ENCODE measurements around the gene OSM. TPM values are rescaled to one million over a fixed set of nuclear protein-coding genes. Genes with fewer than 3 reads are reported as not detected.

The OSM gene
- polyA plus RNA-seq, 1 of the 3 experiments (the other 2 are of a cell fraction): not detected

DNA sequence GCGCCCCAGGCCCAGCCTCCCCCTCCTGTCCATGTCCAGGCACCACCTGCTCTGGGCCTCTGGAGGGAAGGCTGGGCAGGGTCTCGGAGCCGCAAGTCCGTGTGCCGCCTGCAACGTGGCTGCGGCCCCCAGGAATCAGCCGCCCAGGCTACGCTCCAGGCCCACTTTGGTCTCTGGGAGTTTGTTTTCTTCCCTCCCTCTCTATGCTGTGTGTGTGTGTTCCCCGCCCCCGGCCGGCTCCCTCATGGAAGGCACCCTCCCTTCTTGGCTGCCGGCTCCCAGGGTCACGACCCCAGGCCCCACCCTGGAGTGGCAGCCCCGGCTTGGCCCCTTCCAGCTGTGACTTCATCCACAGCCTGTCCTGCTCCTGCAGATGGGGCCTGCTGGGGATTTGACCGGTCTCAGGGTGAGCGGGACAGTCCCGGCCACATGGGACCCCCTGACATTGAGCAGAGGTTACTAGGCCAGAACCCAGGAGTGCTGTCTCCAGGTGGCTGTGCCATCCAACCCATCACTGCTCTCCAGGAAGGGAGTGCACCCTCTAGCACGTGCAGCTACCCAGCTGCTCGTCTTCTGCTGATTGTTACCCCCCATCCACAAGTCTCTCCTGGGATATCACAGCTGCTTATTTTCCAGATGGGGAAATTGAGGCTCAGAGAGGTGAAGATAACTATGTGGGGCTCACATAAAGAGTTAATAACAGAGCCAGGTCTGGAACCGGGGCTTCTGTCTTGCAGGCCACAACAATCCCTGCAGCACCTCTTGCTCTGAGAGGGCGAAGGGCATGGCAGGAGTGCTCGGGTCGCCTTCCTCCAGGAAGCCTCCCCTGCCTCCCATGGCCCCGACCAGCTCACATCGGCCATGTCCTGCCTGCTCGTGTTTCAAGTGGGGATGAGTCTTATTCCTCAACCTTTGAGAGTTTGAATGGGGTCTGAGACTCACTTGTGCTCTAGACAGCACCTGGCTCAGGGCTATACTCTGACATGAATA is 17.3 kb downstream of the OSM start:
- H3K4me2 ChIP-seq: no peak overlapping the region
- H4K20me1 ChIP-seq (ENCODE audit: insufficient read depth): no peaks in the 10 kb centered on the region
- peaks cover 15% of the 10 kb centered on the region; the same call in 1 of the 2 replicates for H3K79me2 ChIP-seq (ENCODE audit: insufficient read depth)
- CTCF ChIA-PET: interaction anchor here (0.6 to 1.6 kb wide), 4 partner anchors 13 to 1917 kb away, joined by 3 to 4 read pairs (median 3); no protein-coding TSS in a partner anchor
- H3K27ac ChIP-seq (ENCODE audit: low read depth in 2 of 2, low read length in 1 of 2): no peak overlapping the region
- H2AFZ ChIP-seq (ENCODE audit: low read depth): no peak overlapping the region
- no peak for DNase-seq
- H3F3A ChIP-seq (replicated peaks; ENCODE audit: insufficient read depth): peaks cover 14% of the 10 kb centered on the region
- H3K9me3 ChIP-seq: no peaks in the 10 kb centered on the region
- TF ChIP-seq, protein P1, sequence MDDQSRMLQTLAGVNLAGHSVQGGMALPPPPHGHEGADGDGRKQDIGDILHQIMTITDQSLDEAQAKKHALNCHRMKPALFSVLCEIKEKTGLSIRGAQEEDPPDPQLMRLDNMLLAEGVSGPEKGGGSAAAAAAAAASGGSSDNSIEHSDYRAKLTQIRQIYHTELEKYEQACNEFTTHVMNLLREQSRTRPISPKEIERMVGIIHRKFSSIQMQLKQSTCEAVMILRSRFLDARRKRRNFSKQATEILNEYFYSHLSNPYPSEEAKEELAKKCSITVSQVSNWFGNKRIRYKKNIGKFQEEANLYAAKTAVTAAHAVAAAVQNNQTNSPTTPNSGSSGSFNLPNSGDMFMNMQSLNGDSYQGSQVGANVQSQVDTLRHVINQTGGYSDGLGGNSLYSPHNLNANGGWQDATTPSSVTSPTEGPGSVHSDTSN (IDR thresholded peaks at IDR 0.05): no peak
- no peak for TF ChIP-seq TCF12 (IDR thresholded peaks at IDR 0.05)
- TF ChIP-seq NFIC (IDR thresholded peaks at IDR 0.05; ENCODE audit: borderline replicate concordance): no peak
- no peak for TF ChIP-seq SMC3 (IDR thresholded peaks at IDR 0.05; ENCODE audit: low read depth, low read length)
- TF ChIP-seq FOXJ3 (CRISPR knock-in tag; IDR thresholded peaks at IDR 0.05): no peak
- TF ChIP-seq, protein P2, sequence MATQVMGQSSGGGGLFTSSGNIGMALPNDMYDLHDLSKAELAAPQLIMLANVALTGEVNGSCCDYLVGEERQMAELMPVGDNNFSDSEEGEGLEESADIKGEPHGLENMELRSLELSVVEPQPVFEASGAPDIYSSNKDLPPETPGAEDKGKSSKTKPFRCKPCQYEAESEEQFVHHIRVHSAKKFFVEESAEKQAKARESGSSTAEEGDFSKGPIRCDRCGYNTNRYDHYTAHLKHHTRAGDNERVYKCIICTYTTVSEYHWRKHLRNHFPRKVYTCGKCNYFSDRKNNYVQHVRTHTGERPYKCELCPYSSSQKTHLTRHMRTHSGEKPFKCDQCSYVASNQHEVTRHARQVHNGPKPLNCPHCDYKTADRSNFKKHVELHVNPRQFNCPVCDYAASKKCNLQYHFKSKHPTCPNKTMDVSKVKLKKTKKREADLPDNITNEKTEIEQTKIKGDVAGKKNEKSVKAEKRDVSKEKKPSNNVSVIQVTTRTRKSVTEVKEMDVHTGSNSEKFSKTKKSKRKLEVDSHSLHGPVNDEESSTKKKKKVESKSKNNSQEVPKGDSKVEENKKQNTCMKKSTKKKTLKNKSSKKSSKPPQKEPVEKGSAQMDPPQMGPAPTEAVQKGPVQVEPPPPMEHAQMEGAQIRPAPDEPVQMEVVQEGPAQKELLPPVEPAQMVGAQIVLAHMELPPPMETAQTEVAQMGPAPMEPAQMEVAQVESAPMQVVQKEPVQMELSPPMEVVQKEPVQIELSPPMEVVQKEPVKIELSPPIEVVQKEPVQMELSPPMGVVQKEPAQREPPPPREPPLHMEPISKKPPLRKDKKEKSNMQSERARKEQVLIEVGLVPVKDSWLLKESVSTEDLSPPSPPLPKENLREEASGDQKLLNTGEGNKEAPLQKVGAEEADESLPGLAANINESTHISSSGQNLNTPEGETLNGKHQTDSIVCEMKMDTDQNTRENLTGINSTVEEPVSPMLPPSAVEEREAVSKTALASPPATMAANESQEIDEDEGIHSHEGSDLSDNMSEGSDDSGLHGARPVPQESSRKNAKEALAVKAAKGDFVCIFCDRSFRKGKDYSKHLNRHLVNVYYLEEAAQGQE (IDR thresholded peaks at IDR 0.05; ENCODE audit: low read depth, low read length): no peak
- TF ChIP-seq, protein P3, sequence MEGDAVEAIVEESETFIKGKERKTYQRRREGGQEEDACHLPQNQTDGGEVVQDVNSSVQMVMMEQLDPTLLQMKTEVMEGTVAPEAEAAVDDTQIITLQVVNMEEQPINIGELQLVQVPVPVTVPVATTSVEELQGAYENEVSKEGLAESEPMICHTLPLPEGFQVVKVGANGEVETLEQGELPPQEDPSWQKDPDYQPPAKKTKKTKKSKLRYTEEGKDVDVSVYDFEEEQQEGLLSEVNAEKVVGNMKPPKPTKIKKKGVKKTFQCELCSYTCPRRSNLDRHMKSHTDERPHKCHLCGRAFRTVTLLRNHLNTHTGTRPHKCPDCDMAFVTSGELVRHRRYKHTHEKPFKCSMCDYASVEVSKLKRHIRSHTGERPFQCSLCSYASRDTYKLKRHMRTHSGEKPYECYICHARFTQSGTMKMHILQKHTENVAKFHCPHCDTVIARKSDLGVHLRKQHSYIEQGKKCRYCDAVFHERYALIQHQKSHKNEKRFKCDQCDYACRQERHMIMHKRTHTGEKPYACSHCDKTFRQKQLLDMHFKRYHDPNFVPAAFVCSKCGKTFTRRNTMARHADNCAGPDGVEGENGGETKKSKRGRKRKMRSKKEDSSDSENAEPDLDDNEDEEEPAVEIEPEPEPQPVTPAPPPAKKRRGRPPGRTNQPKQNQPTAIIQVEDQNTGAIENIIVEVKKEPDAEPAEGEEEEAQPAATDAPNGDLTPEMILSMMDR (IDR thresholded peaks at IDR 0.05): no peak
- no peak for TF ChIP-seq SIN3A (IDR thresholded peaks at IDR 0.05; ENCODE audit: borderline replicate concordance, low read depth, low read length)
- TF ChIP-seq MXI1 (IDR thresholded peaks at IDR 0.05; ENCODE audit: low read depth, low read length): no peak
- TF ChIP-seq, protein P4, sequence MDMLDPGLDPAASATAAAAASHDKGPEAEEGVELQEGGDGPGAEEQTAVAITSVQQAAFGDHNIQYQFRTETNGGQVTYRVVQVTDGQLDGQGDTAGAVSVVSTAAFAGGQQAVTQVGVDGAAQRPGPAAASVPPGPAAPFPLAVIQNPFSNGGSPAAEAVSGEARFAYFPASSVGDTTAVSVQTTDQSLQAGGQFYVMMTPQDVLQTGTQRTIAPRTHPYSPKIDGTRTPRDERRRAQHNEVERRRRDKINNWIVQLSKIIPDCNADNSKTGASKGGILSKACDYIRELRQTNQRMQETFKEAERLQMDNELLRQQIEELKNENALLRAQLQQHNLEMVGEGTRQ (IDR thresholded peaks at IDR 0.05; ENCODE audit: borderline replicate concordance, low read depth, low read length): no peak
- no peak for TF ChIP-seq GABPA (IDR thresholded peaks at IDR 0.05; ENCODE audit: low read depth)
- H3K4me1 ChIP-seq (ENCODE audit: control insufficient read depth in 1 of 2, insufficient read depth in 2 of 2, low read depth in 1 of 2, low read length in 1 of 2): peaks cover 36 to 51% of the 10 kb centered on the region in 2 experiments
- POLR2A ChIA-PET: interaction anchor here (0.7 kb wide), 1 partner anchor 95 kb away, joined by 3 read pairs; no protein-coding TSS in a partner anchor
- H3K36me3 ChIP-seq (replicated peaks in 1 of 2; ENCODE audit: control insufficient read depth in 1 of 2, insufficient read depth in 2 of 2, low read length in 1 of 2): no peaks in the 10 kb centered on the region
- no peak overlapping the region for H3K4me3 ChIP-seq (ENCODE audit: low read depth in 2 of 2, low read length in 1 of 2)
- 89% methylated on average over 14 of the region's 27 CpGs for WGBS (ENCODE audit: low lambda C conversion rate)
- no peak overlapping the region for H3K9ac ChIP-seq
- H3K9me2 ChIP-seq: no peaks in the 10 kb centered on the region
- no peaks in the 10 kb centered on the region for H3K27me3 ChIP-seq (ENCODE audit: insufficient read depth)

All from SK-N-SH (cell line).